HG02759 (cell line): ENCODE data around the gene TMCC2.
"Not testable (repeated sequence)": the region's sequence is repeated elsewhere in the genome, so short reads cannot be mapped to it uniquely, and the experiment has no call there.

ENCODE experiments used
- ATAC-seq: cut with Tn5 transposase; IDR thresholded peaks from one replicate; pipeline ENCODE4 v1.9.1; 2021; ENCODE audit warnings: mild to moderate bottlenecking, moderate library complexity; ENCODE audit not compliant: unreplicated experiment

TMCC2 gene

DNA sequence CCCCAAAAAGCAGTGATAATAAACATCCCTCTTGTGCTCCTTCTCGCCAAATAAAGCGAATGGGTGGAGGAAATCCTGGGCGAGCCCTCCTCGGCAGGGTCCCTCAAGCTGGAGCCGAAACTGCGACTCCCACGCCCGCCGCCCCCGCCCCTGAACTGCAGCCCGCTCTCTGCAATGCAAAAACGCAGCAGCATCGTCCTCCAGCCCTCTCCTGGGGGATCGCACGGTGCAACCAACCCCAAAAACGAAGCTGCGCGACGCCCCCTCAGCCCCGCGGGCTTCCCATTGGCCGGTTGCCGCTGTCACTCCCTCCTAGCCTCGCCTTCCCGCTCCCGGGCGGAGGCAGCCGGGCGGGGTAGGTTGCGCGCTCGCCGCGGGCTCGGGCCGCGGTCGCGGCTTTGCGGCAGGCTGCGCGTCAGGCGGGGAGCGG, at the start of gene TMCC2:
TMCC2 (plus strand) TSS at position 363 of the 430 bp plus-strand sequence. CDS start 619 bp downstream, outside the sequence.
- peak; percentile 74 for ATAC-seq

GRCh38 chr1:205179842-205180241, 47.9 kb upstream of the TMCC2 start:
- no peak for ATAC-seq

GRCh38 chr1:205180331-205180730, 47.4 kb upstream of the TMCC2 start:
- not testable (repeated sequence) for ATAC-seq

- ATAC-seq = no peak
Observed at GRCh38 chr1:205182930-205183329, 44.8 kb upstream of the TMCC2 start.

- ATAC-seq = no peak
Observed at GRCh38 chr1:205183676-205184335, 43.9 kb upstream of the TMCC2 start.

GRCh38 chr1:205186191-205186590, 41.6 kb upstream of the TMCC2 start:
- no peak for ATAC-seq

DNA sequence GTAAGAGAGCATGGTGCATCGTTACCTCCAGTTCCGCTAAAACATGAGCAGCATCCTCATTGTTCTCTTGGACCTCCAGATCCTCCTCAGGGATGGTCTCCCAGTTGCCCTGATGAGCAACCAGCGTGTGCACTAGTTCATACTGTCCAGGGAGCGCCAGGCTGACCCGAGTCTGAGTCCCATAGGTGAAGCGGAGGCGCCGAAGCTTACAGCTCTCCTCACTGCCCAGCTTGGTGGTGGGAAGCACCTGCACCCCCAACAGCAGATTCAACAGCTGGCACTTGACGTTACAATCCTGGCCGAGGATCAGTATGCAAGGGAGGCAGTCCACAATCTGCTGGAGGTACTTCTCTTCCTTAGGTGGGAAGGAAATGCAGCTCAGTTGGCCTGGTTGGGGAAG, 40.3 kb upstream of the TMCC2 start:
- no peak for ATAC-seq

- ATAC-seq = no peak
Observed at GRCh38 chr1:205188098-205188497, 39.6 kb upstream of the TMCC2 start.

DNA sequence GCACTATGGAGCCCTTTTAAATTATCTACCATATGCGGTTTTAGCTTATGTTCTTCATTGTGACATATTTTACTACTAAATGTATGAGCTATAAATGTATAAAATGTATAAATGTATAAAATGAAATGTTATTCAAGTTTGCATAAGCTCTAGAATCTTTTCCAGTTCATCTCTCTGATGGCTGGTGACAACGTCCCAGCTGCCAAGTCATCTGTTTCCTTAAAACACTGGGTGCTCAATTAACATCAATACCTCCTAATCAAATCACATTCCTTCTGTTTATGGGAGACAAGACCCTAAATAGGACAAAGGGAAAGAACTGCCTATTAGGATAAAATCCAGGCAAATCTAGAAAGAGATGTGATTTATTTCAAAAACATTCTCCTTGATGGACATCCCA, 39.1 kb upstream of the TMCC2 start:
- ATAC-seq = no peak

DNA sequence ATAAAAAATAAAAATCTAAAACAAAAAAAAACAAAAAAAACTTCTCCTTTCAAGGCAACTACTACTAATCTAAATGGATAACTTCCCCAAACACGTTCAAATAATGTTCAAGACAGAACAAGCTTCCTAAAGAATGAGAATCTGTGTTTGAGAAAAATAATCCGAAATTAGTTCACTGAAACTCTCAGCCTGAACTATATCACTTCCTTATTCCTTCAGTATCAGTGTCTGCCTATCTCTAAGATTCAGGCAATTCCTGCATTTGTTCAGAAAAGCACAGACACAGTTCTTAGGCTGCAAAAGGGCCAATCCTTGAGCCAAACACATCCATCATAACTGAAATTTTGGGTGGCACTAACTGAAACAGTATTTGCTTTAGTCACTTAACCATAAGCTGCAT, 38.6 kb upstream of the TMCC2 start:
- ATAC-seq = no peak

GRCh38 chr1:205190845-205191577, 36.7 kb upstream of the TMCC2 start:
- ATAC-seq = no peak

DNA sequence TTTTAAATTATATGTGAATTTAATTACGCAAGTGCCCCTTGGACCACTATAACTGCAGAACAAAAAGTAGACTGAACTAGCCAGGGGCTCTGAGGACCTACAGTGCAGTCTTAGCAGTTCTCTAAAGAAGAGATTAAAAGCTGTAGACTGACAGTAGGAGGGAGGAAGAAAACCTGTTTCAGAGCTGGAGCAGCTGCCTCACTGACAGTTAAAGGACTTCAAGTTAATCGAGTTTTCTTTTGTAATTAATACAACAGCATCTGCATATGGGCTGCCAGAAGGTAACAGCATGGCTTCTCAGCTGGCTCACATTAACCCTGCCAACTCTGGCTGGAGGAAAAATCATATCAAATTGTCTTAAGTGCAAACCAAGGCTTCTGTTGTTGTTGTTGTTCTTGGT, 36.1 kb upstream of the TMCC2 start:
- ATAC-seq = no peak

GRCh38 chr1:205192287-205192686, 35.5 kb upstream of the TMCC2 start:
- no peak for ATAC-seq

- ATAC-seq = no peak
Observed at GRCh38 chr1:205199090-205199930, 28.4 kb upstream of the TMCC2 start.

GRCh38 chr1:205199931-205200299, 27.8 kb upstream of the TMCC2 start:
- no peak for ATAC-seq

GRCh38 chr1:205204552-205204951, 23.2 kb upstream of the TMCC2 start:
- ATAC-seq = no peak

DNA sequence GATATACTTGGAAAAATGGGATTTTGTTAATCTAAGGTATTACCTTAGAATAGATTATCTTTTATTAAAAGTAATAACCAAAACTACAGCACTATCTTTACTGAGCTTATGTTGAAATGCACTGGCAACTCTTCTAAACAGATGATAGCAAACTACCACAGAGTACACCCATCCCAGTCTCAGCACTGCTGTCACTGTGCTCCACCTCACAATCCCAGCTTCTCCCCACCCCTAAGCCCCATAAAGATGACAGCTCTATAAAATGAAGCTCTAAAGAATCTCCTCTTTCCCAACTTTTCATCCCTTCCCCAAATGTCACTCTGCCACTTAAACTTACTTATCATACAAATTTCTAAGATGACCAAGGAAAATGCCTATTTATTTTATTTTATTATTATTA, 22.7 kb upstream of the TMCC2 start:
- no peak for ATAC-seq

GRCh38 chr1:205208811-205209210, 18.9 kb upstream of the TMCC2 start:
- no peak for ATAC-seq

- no peak for ATAC-seq
Observed at GRCh38 chr1:205210756-205211168, 17.0 kb upstream of the TMCC2 start.

DNA sequence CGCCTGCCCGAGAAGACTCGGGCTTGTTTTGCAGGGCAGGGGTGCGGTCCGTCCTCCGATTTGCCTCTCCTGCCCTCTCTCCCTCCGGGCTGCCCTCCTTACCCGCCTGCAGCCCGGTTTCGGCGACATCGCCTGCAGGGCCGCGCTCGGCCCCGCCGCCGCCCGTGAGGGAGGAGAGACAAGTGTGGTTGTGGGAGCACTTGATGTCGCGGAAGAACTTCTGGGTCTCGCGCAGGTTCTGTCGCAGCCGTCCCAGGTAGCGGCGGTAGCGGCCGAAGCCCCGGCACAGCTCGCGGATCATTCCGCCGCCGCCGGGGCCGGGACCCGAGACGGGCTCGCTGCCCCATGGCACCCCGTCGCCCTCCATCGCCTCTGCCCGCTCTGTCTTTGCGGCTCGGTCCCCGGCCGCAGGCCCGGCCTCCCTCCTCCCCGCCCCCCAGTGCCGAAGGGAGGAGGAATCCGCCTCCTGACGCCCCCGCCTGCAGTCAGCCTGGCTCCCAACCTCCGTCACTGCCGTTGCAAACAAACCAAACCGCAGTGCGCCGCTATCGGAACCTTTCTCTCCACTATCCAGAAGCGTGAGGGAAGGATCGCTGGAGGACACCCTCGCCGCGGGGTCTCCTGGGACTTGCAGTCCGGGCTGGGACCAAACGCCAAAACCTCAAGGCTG, 16.4 kb upstream of the TMCC2 start, which contains the start of gene DSTYK:
DSTYK (minus strand) TSS at position 534 of the 670 bp plus-strand sequence; CDS start at position 367, 167 bp downstream.
- peak; percentile 89 for ATAC-seq
